GM12878 (cell line): ENCODE measurements around the gene ALPK1. TPM values are rescaled to one million over a fixed set of nuclear protein-coding genes. Genes with fewer than 3 reads are reported as not detected.

Source experiments
- RUNX3 ChIP-seq: IDR thresholded peaks from 2 replicates; pipeline ENCODE4 v1.6.1; 2012; ENCODE audit warnings: low read length, inconsistent platforms
- ZNF687 ChIP-seq: fragments of 450-650 bp; IDR thresholded peaks from 2 replicates; pipeline ENCODE4 v1.6.1; 2017; ENCODE audit warnings: mild to moderate bottlenecking, moderate library complexity
- polyA plus RNA-seq, 11 experiments: library from polyadenylated mRNA; depleted of rRNA in 4 of 11; unstranded in 6 of 11; stranded (reverse) in 5 of 11; fragments of >200 nt; fragmentation: Nextera tagmentation in 4 of 11; fragmentation: Illumina TruSeq in 1 of 11; extraction: Ambion mirVana in 4 of 11; extraction: Trizol in 1 of 11; gene quantifications; 1 replicate in 1 of 11; 2 replicates in 10 of 11; pipeline versions ENCODE4 v1.2.1 to v1.2.3, GENCODE V29; 2011 to 2016; ENCODE audit warnings: inconsistent platforms in 2 of 11, missing spikeins in 2 of 11, low read depth in 1 of 11
- total RNA-seq, 4 experiments: library from RNA; depleted of rRNA in 3 of 4; stranded (reverse); fragments of >200 nt in 3 of 4; fragmentation: Illumina TruSeq in 1 of 4; extraction: Trizol in 1 of 4; gene quantifications; 2 replicates each; pipeline versions ENCODE4 v1.2.1 to v1.2.3, GENCODE V29; 2013 to 2021
- TF ChIP-seq, protein P1 (sequence below): fragments of 150-350 bp; IDR thresholded peaks from 2 replicates; pipeline ENCODE4 v1.6.1; 2016; ENCODE audit warnings: low read depth, low read length

ALPK1 gene
- total and polyA plus RNA-seq, 10 of the 15 experiments (the other 5 are each of a cell fraction or from before 2014, with no cell fraction given), result 8.5 to 32.3 (median 22.6) TPM

DNA sequence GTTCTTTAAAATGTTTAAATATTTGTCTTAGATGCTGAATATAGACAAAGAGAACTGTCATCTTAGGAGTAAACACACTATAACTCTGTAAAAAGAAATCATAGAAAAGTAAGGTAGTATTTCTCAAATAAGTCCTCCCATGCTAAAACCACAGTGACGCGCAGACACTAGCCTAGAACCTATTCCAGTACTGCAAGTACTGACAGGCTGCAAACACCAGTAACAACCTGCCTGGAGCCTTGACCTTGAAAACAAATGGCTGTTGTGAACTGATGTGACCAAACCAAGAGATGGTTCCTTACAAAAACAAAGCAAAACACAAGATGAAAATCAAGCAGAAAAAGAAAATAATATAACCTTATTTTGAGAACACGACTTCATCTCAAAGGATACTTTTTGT, 19.9 kb upstream of the ALPK1 start (continued):
- TF ChIP-seq ZNF687 (0 out of 2 replicates have a peak, but pooled peaks have one; percentile 19), RUNX3 (peak; percentile 48)
- TF ChIP-seq, protein P1, sequence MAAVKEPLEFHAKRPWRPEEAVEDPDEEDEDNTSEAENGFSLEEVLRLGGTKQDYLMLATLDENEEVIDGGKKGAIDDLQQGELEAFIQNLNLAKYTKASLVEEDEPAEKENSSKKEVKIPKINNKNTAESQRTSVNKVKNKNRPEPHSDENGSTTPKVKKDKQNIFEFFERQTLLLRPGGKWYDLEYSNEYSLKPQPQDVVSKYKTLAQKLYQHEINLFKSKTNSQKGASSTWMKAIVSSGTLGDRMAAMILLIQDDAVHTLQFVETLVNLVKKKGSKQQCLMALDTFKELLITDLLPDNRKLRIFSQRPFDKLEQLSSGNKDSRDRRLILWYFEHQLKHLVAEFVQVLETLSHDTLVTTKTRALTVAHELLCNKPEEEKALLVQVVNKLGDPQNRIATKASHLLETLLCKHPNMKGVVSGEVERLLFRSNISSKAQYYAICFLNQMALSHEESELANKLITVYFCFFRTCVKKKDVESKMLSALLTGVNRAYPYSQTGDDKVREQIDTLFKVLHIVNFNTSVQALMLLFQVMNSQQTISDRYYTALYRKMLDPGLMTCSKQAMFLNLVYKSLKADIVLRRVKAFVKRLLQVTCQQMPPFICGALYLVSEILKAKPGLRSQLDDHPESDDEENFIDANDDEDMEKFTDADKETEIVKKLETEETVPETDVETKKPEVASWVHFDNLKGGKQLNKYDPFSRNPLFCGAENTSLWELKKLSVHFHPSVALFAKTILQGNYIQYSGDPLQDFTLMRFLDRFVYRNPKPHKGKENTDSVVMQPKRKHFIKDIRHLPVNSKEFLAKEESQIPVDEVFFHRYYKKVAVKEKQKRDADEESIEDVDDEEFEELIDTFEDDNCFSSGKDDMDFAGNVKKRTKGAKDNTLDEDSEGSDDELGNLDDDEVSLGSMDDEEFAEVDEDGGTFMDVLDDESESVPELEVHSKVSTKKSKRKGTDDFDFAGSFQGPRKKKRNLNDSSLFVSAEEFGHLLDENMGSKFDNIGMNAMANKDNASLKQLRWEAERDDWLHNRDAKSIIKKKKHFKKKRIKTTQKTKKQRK, result no peak
